Myocyte (in vitro differentiated cells): Measurements from ENCODE around the gene GPC5. TPM values are rescaled to one million over a fixed set of nuclear protein-coding genes. Genes with fewer than 3 reads are reported as not detected.
A peak's percentile ranks its signal among the peaks of the same experiment; 100 is the strongest.

ENCODE experiments used
- DNase-seq: peaks from one replicate; pipeline ENCODE4 v3.0.0-alpha.2; 2012; ENCODE audit warnings: low read depth
- total RNA-seq: library from RNA; depleted of rRNA; stranded (reverse); fragments of >200 nt; gene quantifications from 2 replicates; pipeline ENCODE4 v1.2.3, GENCODE V29; 2014

Gene GPC5
- total RNA-seq, 1 donor from 2014 or later: 0.21 TPM

- no peak for DNase-seq
Measured at GRCh38 chr13:92136449-92137155, 738.2 kb downstream of the GPC5 start.

GRCh38 chr13:92137520-92137919, 739.1 kb downstream of the GPC5 start:
- DNase-seq: no peak

- DNase-seq: no peak
Measured at GRCh38 chr13:92143766-92144165, 745.3 kb downstream of the GPC5 start.

- DNase-seq: no peak
Measured at GRCh38 chr13:92150606-92151005, 752.2 kb downstream of the GPC5 start.

- no peak for DNase-seq
Measured at GRCh38 chr13:92158346-92158745, 759.9 kb downstream of the GPC5 start.

GRCh38 chr13:92164822-92165221, 766.4 kb downstream of the GPC5 start:
- DNase-seq: no peak

GRCh38 chr13:92172191-92172590, 773.8 kb downstream of the GPC5 start:
- no peak for DNase-seq

GRCh38 chr13:92173254-92173653, 774.8 kb downstream of the GPC5 start:
- DNase-seq: no peak

GRCh38 chr13:92175330-92175729, 776.9 kb downstream of the GPC5 start:
- DNase-seq: peak; percentile 5

- DNase-seq: no peak
Measured at GRCh38 chr13:92177966-92178365, 779.5 kb downstream of the GPC5 start.

GRCh38 chr13:92179223-92179622, 780.8 kb downstream of the GPC5 start:
- DNase-seq: no peak

GRCh38 chr13:92187378-92187989, 789.1 kb downstream of the GPC5 start:
- peak; percentile 21 for DNase-seq

- DNase-seq: no peak
Measured at GRCh38 chr13:92188574-92188973, 790.2 kb downstream of the GPC5 start.

- DNase-seq: no peak
Measured at GRCh38 chr13:92196591-92197256, 798.3 kb downstream of the GPC5 start.

- DNase-seq: no peak
Measured at GRCh38 chr13:92197669-92198068, 799.2 kb downstream of the GPC5 start.

- DNase-seq: no peak
Measured at GRCh38 chr13:92218615-92219014, 820.2 kb downstream of the GPC5 start.

GRCh38 chr13:92221916-92222315, 823.5 kb downstream of the GPC5 start:
- no peak for DNase-seq

GRCh38 chr13:92224052-92224821, 825.8 kb downstream of the GPC5 start:
- peak; percentile 29 for DNase-seq

GRCh38 chr13:92224825-92225224, 826.4 kb downstream of the GPC5 start:
- DNase-seq: no peak

- DNase-seq: no peak
Measured at GRCh38 chr13:92225861-92226260, 827.4 kb downstream of the GPC5 start.

- no peak for DNase-seq
Measured at GRCh38 chr13:92232871-92233270, 834.5 kb downstream of the GPC5 start.
